PC-3 (cell line): ENCODE results near the gene USP32. TPM values are rescaled to one million over a fixed set of nuclear protein-coding genes. Genes with fewer than 3 reads are reported as not detected.

Source experiments
- ATAC-seq: fragments of 200-7000 bp; cut with Tn5 transposase; 2 replicates; pipeline ENCODE4 v1.9.1; 2020; ENCODE audit warnings: mild to moderate bottlenecking, moderate library complexity
- BruUV-seq: library from RNA; stranded (reverse); fragments of 400-500 nt; replicated peaks from 2 replicates; lab custom pipeline; 2021; lab: Mats Ljungman, UMichigan
- CTCF ChIA-PET: fragments of 300-600 bp; sonication (Branson Sonifier 250); formaldehyde crosslinking; loops from one replicate; lab custom pipeline; 2022; ENCODE audit warnings: antibody characterized with exemption; lab: Charles Lee
- POLR2A ChIA-PET: fragments of 300-600 bp; sonication (Branson Sonifier 250); formaldehyde crosslinking; loops from one replicate; lab custom pipeline; 2022; ENCODE audit warnings: antibody characterized with exemption; ENCODE audit not compliant: unreplicated experiment; lab: Charles Lee
- DNase-seq: peaks from one replicate; pipeline ENCODE4 v3.0.0-alpha.2; 2015
- H2AFZ ChIP-seq: fragments of 300-600 bp; sonication (generic); 2 replicates; pipeline ENCODE4 v1.6.0; 2016; ENCODE audit warnings: antibody characterized with exemption, low read length
- H3F3A ChIP-seq: fragments of 300-600 bp; sonication (generic); one replicate; pipeline ENCODE4 v1.6.0; 2017; ENCODE audit warnings: antibody characterized with exemption, low read length, control low read depth, mild to moderate bottlenecking; ENCODE audit not compliant: unreplicated experiment
- H3K27ac ChIP-seq: fragments of 300-600 bp; sonication (generic); 2 replicates; pipeline ENCODE4 v1.5.1; 2016; ENCODE audit warnings: mild to moderate bottlenecking, low read length
- H3K27me3 ChIP-seq: fragments of 300-600 bp; sonication (generic); 2 replicates; pipeline ENCODE4 v1.6.1; 2016; ENCODE audit warnings: low read length, mixed read lengths
- H3K36me3 ChIP-seq: fragments of 300-600 bp; sonication (generic); 2 replicates; pipeline ENCODE4 v1.6.1; 2016; ENCODE audit warnings: low read depth, mixed run types, low read length, mixed read lengths
- H3K4me1 ChIP-seq: fragments of 300-600 bp; sonication (generic); 2 replicates; pipeline ENCODE4 v1.5.1; 2016; ENCODE audit warnings: low read length; ENCODE audit not compliant: insufficient read depth
- H3K4me2 ChIP-seq: fragments of 300-600 bp; sonication (generic); 2 replicates; pipeline ENCODE4 v1.6.0; 2016; ENCODE audit warnings: low read length
- H3K4me3 ChIP-seq: fragments of 300-600 bp; sonication (generic); 2 replicates; pipeline ENCODE4 v1.5.1; 2016; ENCODE audit warnings: mild to moderate bottlenecking, low read length, mixed read lengths
- H3K79me2 ChIP-seq: fragments of 300-600 bp; sonication (generic); 2 replicates; pipeline ENCODE4 v1.6.1; 2017; ENCODE audit warnings: low read length, mixed read lengths
- H3K9ac ChIP-seq: fragments of 300-600 bp; sonication (generic); 2 replicates; pipeline ENCODE4 v1.6.0; 2016; ENCODE audit warnings: mild to moderate bottlenecking, low read length
- H3K9me2 ChIP-seq: fragments of 300-600 bp; sonication (generic); replicated peaks from 2 replicates; pipeline ENCODE4 v1.6.1; 2016; ENCODE audit warnings: mixed run types, low read length, mixed read lengths
- H3K9me3 ChIP-seq: fragments of 300-600 bp; sonication (generic); 2 replicates; pipeline ENCODE4 v1.6.1; 2016; ENCODE audit warnings: low read length, mixed read lengths
- H4K20me1 ChIP-seq: fragments of 300-600 bp; sonication (generic); 2 replicates; pipeline ENCODE4 v1.6.1; 2016; ENCODE audit warnings: low read length, mixed read lengths
- EZH2 ChIP-seq: fragments of 300-600 bp; sonication (generic); IDR thresholded peaks from one replicate; pipeline ENCODE4 v1.6.1; 2017; ENCODE audit warnings: antibody characterized with exemption, mild to moderate bottlenecking, low read length; ENCODE audit not compliant: unreplicated experiment
- EZH2phosphoT487 ChIP-seq: fragments of 300-600 bp; sonication (generic); IDR thresholded peaks from 2 replicates; pipeline ENCODE4 v1.6.1; 2018; ENCODE audit warnings: mild to moderate bottlenecking, antibody characterized with exemption, low read length, borderline replicate concordance
- intact Hi-C: fragments of 100-400 bp; cut with micrococcal nuclease; formaldehyde crosslinking; loops from 2 replicates; pipeline ENCODE4 v1.9.0; 2023
- total RNA-seq: library from RNA; depleted of rRNA; stranded (reverse); fragments of >200 nt; gene quantifications from 2 replicates; pipeline ENCODE4 v1.2.3, GENCODE V29; 2014
- TF ChIP-seq, protein P1 (sequence below): fragments of 300-600 bp; sonication (generic); conservative IDR thresholded peaks from 2 replicates; pipeline ENCODE4 v1.5.1; 2017; ENCODE audit warnings: antibody characterized with exemption, low read depth, mild to moderate bottlenecking, low read length

The USP32 gene
- total RNA-seq, 1 experiment from 2014 or later: 34.1 TPM

DNA sequence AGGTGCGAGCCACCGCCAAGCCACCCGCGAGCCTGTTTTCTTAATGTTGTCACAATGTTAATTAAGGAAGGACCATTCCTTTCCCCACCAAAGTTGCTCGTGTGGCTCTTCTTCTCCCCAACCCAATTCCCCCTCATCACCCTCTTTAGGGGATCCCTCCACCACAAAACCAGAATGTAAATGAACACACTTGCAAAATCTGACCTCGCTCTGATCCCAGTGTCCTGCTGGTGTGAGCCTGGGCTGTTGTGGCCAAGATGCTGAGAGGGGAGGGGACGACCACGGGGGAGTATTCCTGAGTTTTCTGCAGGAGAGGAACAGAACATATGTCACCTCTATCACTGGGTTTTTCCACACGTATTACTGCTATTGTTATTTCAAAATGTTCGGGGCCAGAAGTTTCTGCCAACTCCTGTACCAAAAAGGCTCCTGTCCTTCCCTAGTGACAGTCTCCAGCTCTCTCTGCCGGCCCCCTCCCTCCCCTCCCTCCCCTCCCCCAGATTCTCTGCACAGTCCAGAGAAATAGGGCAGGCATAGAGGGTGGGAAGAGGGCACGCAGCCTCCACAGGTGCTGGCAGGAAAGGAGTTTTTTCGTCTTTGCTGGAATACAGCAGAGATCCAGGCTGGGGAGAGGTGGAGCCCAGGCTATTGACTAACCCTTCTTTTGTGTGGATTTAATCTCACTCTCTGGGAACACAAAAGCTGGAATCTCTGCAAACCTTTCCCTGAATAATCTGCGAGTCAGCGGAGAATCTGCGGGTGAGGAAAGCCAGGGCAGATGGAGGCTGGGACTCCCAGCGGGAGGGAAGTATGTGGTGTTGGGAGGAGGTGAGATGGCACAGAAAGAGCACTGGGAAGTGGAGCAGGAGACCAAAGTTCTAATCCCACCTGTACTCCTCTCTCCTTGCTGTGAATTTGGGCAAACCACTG is 246.7 kb downstream of the USP32 start:
- ChIA-PET CTCF (no interaction called here), POLR2A (no interaction called here)

DNA sequence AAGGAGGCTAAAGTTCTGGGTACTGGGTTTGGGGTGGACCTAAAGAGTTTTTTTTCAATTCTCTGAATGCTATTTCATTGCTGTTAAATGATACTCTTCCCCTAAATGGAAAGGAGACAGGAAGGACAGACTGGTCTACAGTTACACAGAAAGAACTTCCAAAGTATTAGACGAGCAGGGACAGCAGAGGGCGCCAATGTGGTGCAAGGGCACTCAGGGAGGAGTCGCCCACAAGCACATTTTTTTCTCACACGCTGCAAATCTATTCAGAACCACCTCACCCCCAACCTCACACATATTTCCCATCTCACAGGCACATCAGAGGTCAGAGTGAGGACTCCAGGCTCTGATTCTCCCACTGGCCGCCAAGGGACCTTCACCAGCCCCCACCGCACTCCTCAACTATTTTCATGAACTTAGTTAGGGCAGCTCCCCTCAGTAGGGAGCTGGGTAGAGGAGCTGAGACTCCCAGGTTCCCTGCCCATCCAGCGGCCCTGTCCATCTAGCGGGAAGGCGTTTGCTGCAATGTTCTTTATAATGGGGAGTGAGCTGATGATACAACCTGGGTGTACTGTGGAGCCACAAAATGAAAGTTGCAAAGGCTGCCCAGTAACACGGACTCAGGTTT is 248.9 kb downstream of the USP32 start:
- Histone ChIP-seq H3K9ac (no peak overlapping the region), H2AFZ (peak overlapping the region; percentile 76), H3K4me2 (peak overlapping the region; percentile 85), H4K20me1 (no peaks in the 10 kb centered on the region), H3K27ac (no peak overlapping the region), H3F3A (no peaks in the 10 kb centered on the region), H3K27me3 (peaks cover 4% of the 10 kb centered on the region; the same call in 1 of the 2 replicates), H3K4me3 (peak overlapping the region; percentile 62), H3K79me2 (no peaks in the 10 kb centered on the region), H3K36me3 (no peaks in the 10 kb centered on the region), H3K9me3 (no peaks in the 10 kb centered on the region), H3K4me1 (peaks cover 11% of the 10 kb centered on the region), H3K9me2 (no peaks in the 10 kb centered on the region)
- intact Hi-C loops: loop anchor here (1.0 to 10.0 kb wide), 4 partner anchors 8 to 293 kb away; no protein-coding TSS in a partner anchor
- TF ChIP-seq, protein P1, sequence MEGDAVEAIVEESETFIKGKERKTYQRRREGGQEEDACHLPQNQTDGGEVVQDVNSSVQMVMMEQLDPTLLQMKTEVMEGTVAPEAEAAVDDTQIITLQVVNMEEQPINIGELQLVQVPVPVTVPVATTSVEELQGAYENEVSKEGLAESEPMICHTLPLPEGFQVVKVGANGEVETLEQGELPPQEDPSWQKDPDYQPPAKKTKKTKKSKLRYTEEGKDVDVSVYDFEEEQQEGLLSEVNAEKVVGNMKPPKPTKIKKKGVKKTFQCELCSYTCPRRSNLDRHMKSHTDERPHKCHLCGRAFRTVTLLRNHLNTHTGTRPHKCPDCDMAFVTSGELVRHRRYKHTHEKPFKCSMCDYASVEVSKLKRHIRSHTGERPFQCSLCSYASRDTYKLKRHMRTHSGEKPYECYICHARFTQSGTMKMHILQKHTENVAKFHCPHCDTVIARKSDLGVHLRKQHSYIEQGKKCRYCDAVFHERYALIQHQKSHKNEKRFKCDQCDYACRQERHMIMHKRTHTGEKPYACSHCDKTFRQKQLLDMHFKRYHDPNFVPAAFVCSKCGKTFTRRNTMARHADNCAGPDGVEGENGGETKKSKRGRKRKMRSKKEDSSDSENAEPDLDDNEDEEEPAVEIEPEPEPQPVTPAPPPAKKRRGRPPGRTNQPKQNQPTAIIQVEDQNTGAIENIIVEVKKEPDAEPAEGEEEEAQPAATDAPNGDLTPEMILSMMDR: peak; percentile 96
- no peak for TF ChIP-seq EZH2
- no TSS peak for BruUV-seq
- DNase-seq: peak; percentile 96
- ChIA-PET POLR2A (no interaction called here), CTCF (interaction anchor here (0.6 kb wide), 2 partner anchors 297 to 495 kb away, joined by 3 to 5 read pairs; no protein-coding TSS in a partner anchor)
- ATAC-seq: peak; percentile 89

More for the DNA sequence above, 246.7 kb downstream of the USP32 start:
- TF ChIP-seq EZH2phosphoT487: no peak
- TF ChIP-seq, protein P1: no peak
- TF ChIP-seq EZH2: no peak
- H3K9me3 ChIP-seq: no peaks in the 10 kb centered on the region
- no peaks in the 10 kb centered on the region for H3K9me2 ChIP-seq
- no peak overlapping the region for H3K4me3 ChIP-seq
- H3K4me2 ChIP-seq: no peak overlapping the region
- H3K36me3 ChIP-seq: no peaks in the 10 kb centered on the region
- no peak overlapping the region for H3K9ac ChIP-seq
- DNase-seq: peak; percentile 28
- no peaks in the 10 kb centered on the region for H3F3A ChIP-seq
- no peak overlapping the region for H3K27ac ChIP-seq
- H3K27me3 ChIP-seq: peaks cover 20% of the 10 kb centered on the region
- H2AFZ ChIP-seq: no peak overlapping the region
- no peaks in the 10 kb centered on the region for H4K20me1 ChIP-seq
- BruUV-seq: no TSS peak
- peaks cover 11% of the 10 kb centered on the region for H3K4me1 ChIP-seq
- intact Hi-C loops: loop anchor here (10.0 kb wide), 2 partner anchors 90 to 210 kb away; no protein-coding TSS in a partner anchor
- ATAC-seq: no peak
- H3K79me2 ChIP-seq: no peaks in the 10 kb centered on the region
